IMR-90 (cell line): ENCODE data around the gene LYSMD4. TPM values are rescaled to one million over a fixed set of nuclear protein-coding genes. Genes with fewer than 3 reads are reported as not detected.

Experiments used
- ATAC-seq: fragments of 200-7000 bp; cut with Tn5 transposase; 2 replicates; pipeline ENCODE4 v1.9.1; 2020; ENCODE audit warnings: low read depth, mild to moderate bottlenecking, moderate library complexity
- BruUV-seq: library from RNA; stranded (reverse); fragments of 400-500 nt; replicated peaks from 2 replicates; lab custom pipeline; 2021; lab: Mats Ljungman, UMichigan
- CTCF ChIA-PET: fragments of 300-600 bp; formaldehyde crosslinking; extraction: SDS; loops from one replicate; lab custom pipeline; 2021; ENCODE audit warnings: antibody characterized with exemption; lab: Yijun Ruan, JAX
- POLR2A ChIA-PET: fragments of 300-600 bp; sonication (Branson Sonifier 250); formaldehyde crosslinking; loops from one replicate; lab custom pipeline; 2022; ENCODE audit warnings: antibody characterized with exemption; ENCODE audit not compliant: unreplicated experiment; lab: Charles Lee
- DNase-seq: peaks from one replicate; pipeline ENCODE4 v3.0.0; 2013
- H2AFZ ChIP-seq: replicated peaks from 2 replicates; pipeline ENCODE3; 2013; ENCODE audit warnings: low read length, mild to moderate bottlenecking; ENCODE audit not compliant: poor library complexity
- H2AK5ac ChIP-seq: 2 replicates; pipeline ENCODE4 v1.6.1; 2013; ENCODE audit warnings: low read depth, low read length, inconsistent platforms
- H2AK9ac ChIP-seq: replicated peaks from 2 replicates; pipeline ENCODE3; 2013; ENCODE audit warnings: mild to moderate bottlenecking, low read depth, low read length, moderate library complexity; ENCODE audit not compliant: poor library complexity
- H2BK120ac ChIP-seq: 2 replicates; pipeline ENCODE4 v1.6.1; 2013; ENCODE audit warnings: low read depth, low read length, inconsistent platforms
- H2BK15ac ChIP-seq: 3 replicates; pipeline ENCODE4 v1.6.1; 2013; ENCODE audit warnings: low read depth, low read length, inconsistent platforms
- H2BK20ac ChIP-seq: 2 replicates; pipeline ENCODE4 v1.6.1; 2013; ENCODE audit warnings: low read depth, mild to moderate bottlenecking, inconsistent platforms, low read length, moderate library complexity
- H2BK5ac ChIP-seq: 2 replicates; pipeline ENCODE4 v1.6.1; 2013; ENCODE audit warnings: mild to moderate bottlenecking, low read depth, low read length, inconsistent platforms; ENCODE audit not compliant: poor library complexity, severe bottlenecking
- H3K14ac ChIP-seq: replicated peaks from 2 replicates; pipeline ENCODE4 v1.6.1; 2013; ENCODE audit warnings: low read depth, low read length, inconsistent platforms
- H3K18ac ChIP-seq: 2 replicates; pipeline ENCODE4 v1.6.1; 2013; ENCODE audit warnings: low read depth, low read length, control low read depth
- H3K23ac ChIP-seq: 2 replicates; pipeline ENCODE4 v1.6.1; 2013; ENCODE audit warnings: low read depth, low read length, inconsistent platforms
- H3K27ac ChIP-seq: 2 replicates; pipeline ENCODE4 v1.5.1; 2013; ENCODE audit warnings: mild to moderate bottlenecking, control low read depth, low read length; ENCODE audit not compliant: insufficient read depth
- H3K27me3 ChIP-seq: 2 replicates; pipeline ENCODE4 v1.6.1; 2013; ENCODE audit warnings: low read length; ENCODE audit not compliant: control insufficient read depth, insufficient read depth
- H3K36me3 ChIP-seq: 2 replicates; pipeline ENCODE4 v1.6.1; 2013; ENCODE audit warnings: low read length, mixed read lengths; ENCODE audit not compliant: control insufficient read depth, insufficient read depth
- H3K4ac ChIP-seq: 2 replicates; pipeline ENCODE4 v1.6.1; 2013; ENCODE audit warnings: low read depth, low read length, inconsistent platforms
- H3K4me1 ChIP-seq: 2 replicates; pipeline ENCODE4 v1.6.1; 2013; ENCODE audit warnings: low read length, mixed read lengths; ENCODE audit not compliant: control insufficient read depth, insufficient read depth
- H3K4me2 ChIP-seq: 2 replicates; pipeline ENCODE4 v1.6.1; 2013; ENCODE audit warnings: low read depth, mild to moderate bottlenecking, control low read depth, low read length, moderate library complexity
- H3K4me3 ChIP-seq: 2 replicates; pipeline ENCODE4 v1.5.1; 2013; ENCODE audit warnings: low read depth, mild to moderate bottlenecking, control low read depth, low read length, moderate library complexity; ENCODE audit not compliant: insufficient read depth
- H3K56ac ChIP-seq: 2 replicates; pipeline ENCODE4 v1.6.1; 2013; ENCODE audit warnings: low read length, inconsistent platforms; ENCODE audit not compliant: insufficient read depth; ENCODE audit errors: extremely low read depth
- H3K79me1 ChIP-seq, 2 experiments: 2 replicates each; pipeline ENCODE4 v1.6.1; 2013; ENCODE audit warnings: low read length in 2 of 2, inconsistent platforms in 1 of 2, low read depth in 1 of 2
- H3K9ac ChIP-seq: 2 replicates; pipeline ENCODE4 v1.6.1; 2013; ENCODE audit warnings: low read depth, low read length, control low read depth
- H3K9me1 ChIP-seq: 2 replicates; pipeline ENCODE4 v1.6.1; 2013; ENCODE audit warnings: low read length, inconsistent platforms; ENCODE audit not compliant: insufficient read depth
- H3K9me3 ChIP-seq: 2 replicates; pipeline ENCODE4 v1.6.1; 2013; ENCODE audit warnings: low read length; ENCODE audit not compliant: control insufficient read depth, insufficient read depth
- H4K20me1 ChIP-seq: 2 replicates; pipeline ENCODE4 v1.6.1; 2013; ENCODE audit warnings: low read length, inconsistent platforms; ENCODE audit not compliant: insufficient read depth
- H4K5ac ChIP-seq: 2 replicates; pipeline ENCODE4 v1.6.1; 2013; ENCODE audit warnings: mild to moderate bottlenecking, low read depth, low read length, control low read depth
- H4K8ac ChIP-seq, 2 experiments: 2 replicates each; pipeline ENCODE4 v1.6.1; 2013; ENCODE audit warnings: low read depth in 2 of 2, low read length in 2 of 2, control low read depth in 1 of 2, inconsistent platforms in 1 of 2
- H4K91ac ChIP-seq: 2 replicates; pipeline ENCODE4 v1.6.1; 2013; ENCODE audit warnings: low read depth, low read length, inconsistent platforms; ENCODE audit not compliant: insufficient read depth
- MAFK ChIP-seq: IDR thresholded peaks from 2 replicates; pipeline ENCODE4 v1.6.1; 2012; ENCODE audit warnings: low read depth, low read length, improper control_type of control experiment
- WGBS, 2 experiments: methylation state at CpG; one replicate each; pipeline versions ENCODE4 v1.1.5 to v1.1.7; 2013; ENCODE audit warnings: missing lambda C conversion rate in 2 of 2; ENCODE audit not compliant: insufficient read length in 1 of 2; ENCODE audit errors: extremely low coverage in 2 of 2; 5-methylcytosine and 5-hydroxymethylcytosine counted together
- dilution Hi-C: fragments of 300-500 bp; cut with HindIII; formaldehyde crosslinking; loops from one replicate; pipeline ENCODE4 v1.14.3; 2018; ENCODE audit warnings: low sequenced_read_pairs; ENCODE audit not compliant: unreplicated experiment
- in situ Hi-C: fragments of 300-500 bp; cut with MboI; formaldehyde crosslinking; loops from 3 replicates; pipeline ENCODE4 v1.14.3; 2019; ENCODE audit warnings: low sequenced_read_pairs, inconsistent platforms, mixed read lengths
- intact Hi-C: fragments of 100-400 bp; cut with micrococcal nuclease; formaldehyde crosslinking; loops from 2 replicates; pipeline ENCODE4 v1.10.0; 2022
- polyA plus RNA-seq, 3 experiments: library from polyadenylated mRNA; depleted of rRNA; stranded (reverse); fragments of >200 nt; gene quantifications; 2 replicates each; pipeline ENCODE4 v1.2.3, GENCODE V29; 2012; ENCODE audit warnings: low replicate concordance in 1 of 3
- total RNA-seq: library from RNA; depleted of rRNA; stranded (reverse); fragments of >200 nt; gene quantifications from 2 replicates; pipeline ENCODE4 v1.2.3, GENCODE V29; 2012
- TF ChIP-seq, protein P1 (sequence below): conservative IDR thresholded peaks from 2 replicates; pipeline ENCODE4 v1.5.1; 2012; ENCODE audit warnings: mild to moderate bottlenecking, low read depth, low read length, improper control_type of control experiment

The LYSMD4 gene
- total and polyA plus RNA-seq, 2 of the 4 experiments (the other 2 are of a cell fraction): 4.5 to 5.0 TPM

DNA sequence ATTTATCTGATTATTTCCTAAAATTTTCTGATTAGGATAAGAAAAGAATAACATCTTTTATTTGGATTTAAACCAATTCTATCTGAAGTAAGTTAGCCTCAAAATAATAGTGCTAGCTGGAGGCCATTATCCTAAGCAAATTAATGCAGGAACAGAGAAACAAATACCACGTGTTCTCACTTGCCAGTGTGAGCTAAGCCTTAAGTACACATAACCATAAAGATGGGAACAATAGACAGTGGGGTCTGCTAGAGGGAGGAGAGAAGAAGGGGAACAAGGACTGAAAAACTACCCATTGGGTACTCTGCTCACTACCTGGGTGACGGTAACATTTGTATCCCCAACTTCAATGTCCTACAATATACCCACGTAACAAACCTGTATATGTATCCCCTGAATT is 31.3 kb upstream of the LYSMD4 start:
- H2BK120ac ChIP-seq: no peak overlapping the region
- no peaks in the 10 kb centered on the region for H3K79me1 ChIP-seq
- H3K9me1 ChIP-seq: no peaks in the 10 kb centered on the region
- no peaks in the 10 kb centered on the region for H4K20me1 ChIP-seq
- no peak for TF ChIP-seq MAFK
- TF ChIP-seq, protein P1, sequence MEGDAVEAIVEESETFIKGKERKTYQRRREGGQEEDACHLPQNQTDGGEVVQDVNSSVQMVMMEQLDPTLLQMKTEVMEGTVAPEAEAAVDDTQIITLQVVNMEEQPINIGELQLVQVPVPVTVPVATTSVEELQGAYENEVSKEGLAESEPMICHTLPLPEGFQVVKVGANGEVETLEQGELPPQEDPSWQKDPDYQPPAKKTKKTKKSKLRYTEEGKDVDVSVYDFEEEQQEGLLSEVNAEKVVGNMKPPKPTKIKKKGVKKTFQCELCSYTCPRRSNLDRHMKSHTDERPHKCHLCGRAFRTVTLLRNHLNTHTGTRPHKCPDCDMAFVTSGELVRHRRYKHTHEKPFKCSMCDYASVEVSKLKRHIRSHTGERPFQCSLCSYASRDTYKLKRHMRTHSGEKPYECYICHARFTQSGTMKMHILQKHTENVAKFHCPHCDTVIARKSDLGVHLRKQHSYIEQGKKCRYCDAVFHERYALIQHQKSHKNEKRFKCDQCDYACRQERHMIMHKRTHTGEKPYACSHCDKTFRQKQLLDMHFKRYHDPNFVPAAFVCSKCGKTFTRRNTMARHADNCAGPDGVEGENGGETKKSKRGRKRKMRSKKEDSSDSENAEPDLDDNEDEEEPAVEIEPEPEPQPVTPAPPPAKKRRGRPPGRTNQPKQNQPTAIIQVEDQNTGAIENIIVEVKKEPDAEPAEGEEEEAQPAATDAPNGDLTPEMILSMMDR: no peak
- BruUV-seq: no TSS peak
- no peak overlapping the region for H3K27ac ChIP-seq
- H4K91ac ChIP-seq: no peak overlapping the region
- no peak overlapping the region for H2BK15ac ChIP-seq
- no peak overlapping the region for H2AK9ac ChIP-seq
- no peak overlapping the region for H3K56ac ChIP-seq
- no peak overlapping the region for H3K14ac ChIP-seq
- ChIA-PET CTCF (no interaction called here), POLR2A (no interaction called here)
- no CpG with 5 or more reads among the region's 3 CpGs for WGBS, 2 experiments
- no peak overlapping the region for H3K18ac ChIP-seq
- H3K23ac ChIP-seq: no peak overlapping the region
- intact Hi-C loops: no loop called here
- no peak for ATAC-seq
- no peak overlapping the region for H3K9ac ChIP-seq
- H3K36me3 ChIP-seq: no peaks in the 10 kb centered on the region
- H2BK5ac ChIP-seq: no peak overlapping the region
- H3K9me3 ChIP-seq: no peaks in the 10 kb centered on the region
- H3K4ac ChIP-seq: no peak overlapping the region
- H4K5ac ChIP-seq: no peak overlapping the region
- H2AFZ ChIP-seq: no peak overlapping the region
- H2AK5ac ChIP-seq: no peak overlapping the region
- H3K4me3 ChIP-seq: no peak overlapping the region
- H4K8ac ChIP-seq: no peak overlapping the region
- H2BK20ac ChIP-seq: no peak overlapping the region
- no peak for DNase-seq
- in situ Hi-C loops: no loop called here
- 0 out of 2 replicates have a peak, but pooled peaks cover 2% of the 10 kb centered on the region for H3K27me3 ChIP-seq
- H3K4me2 ChIP-seq: no peak overlapping the region
- no peaks in the 10 kb centered on the region for H3K4me1 ChIP-seq
- dilution Hi-C loops: no loop called here
